Inferior parietal cortex (tissue), 1 donor: ENCODE results near the gene EDRF1.

ENCODE experiments used
- DNase-seq: peaks from one replicate; pipeline ENCODE4 v3.0.0-alpha.2; 2016; ENCODE audit errors: extremely low spot score

Gene EDRF1

GRCh38 chr10:125788156-125789034, 68.9 kb downstream of the EDRF1 start:
- DNase-seq: no peak

GRCh38 chr10:125792342-125793300, 73.1 kb downstream of the EDRF1 start:
- DNase-seq: no peak

- DNase-seq: peak; percentile 78
Observed at GRCh38 chr10:125795128-125795527, 75.6 kb downstream of the EDRF1 start.

GRCh38 chr10:125795637-125796190, 76.2 kb downstream of the EDRF1 start:
- DNase-seq: no peak

GRCh38 chr10:125797424-125797823, 77.9 kb downstream of the EDRF1 start:
- DNase-seq: no peak

- DNase-seq: no peak
Observed at GRCh38 chr10:125797994-125798662, 78.6 kb downstream of the EDRF1 start.

GRCh38 chr10:125799451-125800182, 80.1 kb downstream of the EDRF1 start:
- DNase-seq: no peak

- no peak for DNase-seq
Observed at GRCh38 chr10:125801574-125801973, 82.1 kb downstream of the EDRF1 start.

- DNase-seq: no peak
Observed at GRCh38 chr10:125802131-125802530, 82.6 kb downstream of the EDRF1 start.

- DNase-seq: no peak
Observed at GRCh38 chr10:125802739-125803138, 83.2 kb downstream of the EDRF1 start.

- no peak for DNase-seq
Observed at GRCh38 chr10:125808047-125808446, 88.5 kb downstream of the EDRF1 start.

GRCh38 chr10:125811251-125811650, 91.7 kb downstream of the EDRF1 start:
- no peak for DNase-seq

GRCh38 chr10:125812128-125812750, 92.7 kb downstream of the EDRF1 start:
- no peak for DNase-seq
